Stomach (tissue), 9 donors: ENCODE measurements around the gene SMG1. TPM values are rescaled to one million over a fixed set of nuclear protein-coding genes. Genes with fewer than 3 reads are reported as not detected.

Source experiments
- DNase-seq, 2 donors: peaks; one replicate each; pipeline versions ENCODE4 v3.0.0 to v3.0.0-alpha.2; 2013 to 2019
- H3K27ac ChIP-seq, 5 donors: fragments of 200-600 bp in 4 of 5; sonication (generic) in 4 of 5; one replicate each; pipeline ENCODE4 v1.5.1; 2013 to 2019; ENCODE audit warnings: mild to moderate bottlenecking in 1 of 5, moderate library complexity in 1 of 5
- H3K27me3 ChIP-seq, 3 donors: fragments of 200-600 bp; sonication (generic); one replicate each; pipeline ENCODE4 v1.5.1; 2017 to 2019; ENCODE audit warnings: mixed run types in 1 of 3
- H3K36me3 ChIP-seq, 4 donors: fragments of 200-600 bp; sonication (generic); 1 replicate in 3 of 4; 2 replicates in 1 of 4; pipeline ENCODE4 v1.5.1; 2016 to 2019
- H3K4me1 ChIP-seq, 4 donors: fragments of 200-600 bp; sonication (generic); one replicate each; pipeline ENCODE4 v1.5.1; 2016 to 2019
- H3K4me3 ChIP-seq, 4 donors: fragments of 200-600 bp; sonication (generic) in 3 of 4; one replicate each; pipeline ENCODE4 v1.5.1; 2016 to 2019; ENCODE audit warnings: mild to moderate bottlenecking in 1 of 4
- H3K9me3 ChIP-seq, 4 donors: fragments of 200-600 bp; sonication (generic); one replicate each; pipeline ENCODE4 v1.5.1; 2016 to 2019
- EP300 ChIP-seq: sonication (generic); formaldehyde crosslinking; IDR thresholded peaks from one replicate; pipeline ENCODE4 v1.6.1; 2017; ENCODE audit warnings: antibody characterized with exemption
- POLR2A ChIP-seq, 4 donors: fragments of 450-650 bp; IDR thresholded peaks; one replicate each; pipeline ENCODE4 v1.6.1; 2016; ENCODE audit warnings: antibody characterized with exemption in 4 of 4, control low read depth in 2 of 4, mild to moderate bottlenecking in 1 of 4, moderate library complexity in 1 of 4
- POLR2AphosphoS5 ChIP-seq, 3 donors: sonication (generic); formaldehyde crosslinking; IDR thresholded peaks; one replicate each; pipeline ENCODE4 v1.6.1; 2016; ENCODE audit warnings: antibody characterized with exemption in 3 of 3
- WGBS, 5 donors: extraction: QIAGEN DNeasy Blood & Tissue Kit in 3 of 5; methylation state at CpG; one replicate each; pipeline versions ENCODE4 v1.1.5 to v1.1.7; 2013 to 2018; 5-methylcytosine and 5-hydroxymethylcytosine counted together
- intact Hi-C: fragments of 100-400 bp; cut with DNase I; formaldehyde crosslinking; loops from one replicate; pipeline ENCODE4 v1.15.1; 2023; ENCODE audit warnings: low total_unique reads
- polyA plus RNA-seq, 3 donors: library from polyadenylated mRNA; stranded (reverse); fragments of 200-250 nt; gene quantifications; one replicate each; pipeline ENCODE4 v1.2.3, GENCODE V29; 2013
- total RNA-seq, 5 donors: library from RNA; depleted of rRNA; stranded (reverse); fragments of >200 nt; gene quantifications; one replicate each; pipeline versions ENCODE4 v1.1.0 to v1.2.3, GENCODE V29; 2014 to 2016
- TF ChIP-seq, protein P1 (sequence below), 7 experiments: fragments of 450-650 bp in 4 of 7; fragments of 200-600 bp in 3 of 7; sonication (generic) in 3 of 7; IDR thresholded peaks; one replicate each; pipeline ENCODE4 v1.5.1; 2016 to 2019; ENCODE audit warnings: antibody characterized with exemption in 7 of 7, control low read depth in 2 of 7, mild to moderate bottlenecking in 1 of 7
- donor health status: healthy with polysubstance abuse.
- donor health status: Bipolar disorder and iron deficiency.
- donor health status: healthy.

Gene SMG1
- total and polyA plus RNA-seq, 8 donors, result 3.8 to 135 (median 61.0) TPM

DNA sequence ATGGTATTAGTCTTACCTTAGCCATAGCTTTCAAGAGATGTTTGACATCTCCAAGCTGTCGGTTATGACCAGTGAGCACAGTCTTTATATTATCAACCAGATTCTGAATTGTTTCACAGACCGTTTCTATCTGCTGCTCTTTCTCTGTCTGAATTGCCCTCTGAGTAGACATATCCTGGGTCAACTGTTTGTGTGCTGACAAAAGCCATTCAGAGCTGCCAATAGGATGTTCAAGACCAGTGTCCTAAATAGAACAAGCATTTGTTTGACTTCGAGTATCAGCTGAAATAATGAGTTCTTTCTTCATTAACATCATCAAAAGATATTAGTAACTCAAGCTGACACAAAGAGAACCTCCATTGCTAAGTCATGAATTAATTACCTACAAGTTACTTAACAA, 109.9 kb downstream of the SMG1 start:
- H3K9me3 ChIP-seq, result no peaks in the 10 kb centered on the region
- no peak overlapping the region for H3K4me3 ChIP-seq
- DNase-seq, result no peak
- H3K4me1 ChIP-seq, result peaks cover 0 to 8% (median 0%) of the 10 kb centered on the region in 4 donors
- peaks cover 33 to 91% (median 88%) of the 10 kb centered on the region in 4 donors for H3K36me3 ChIP-seq
- intact Hi-C loops, result no loop called here
- no peaks in the 10 kb centered on the region for H3K27me3 ChIP-seq
- no peak overlapping the region for H3K27ac ChIP-seq
- TF ChIP-seq, protein P1, sequence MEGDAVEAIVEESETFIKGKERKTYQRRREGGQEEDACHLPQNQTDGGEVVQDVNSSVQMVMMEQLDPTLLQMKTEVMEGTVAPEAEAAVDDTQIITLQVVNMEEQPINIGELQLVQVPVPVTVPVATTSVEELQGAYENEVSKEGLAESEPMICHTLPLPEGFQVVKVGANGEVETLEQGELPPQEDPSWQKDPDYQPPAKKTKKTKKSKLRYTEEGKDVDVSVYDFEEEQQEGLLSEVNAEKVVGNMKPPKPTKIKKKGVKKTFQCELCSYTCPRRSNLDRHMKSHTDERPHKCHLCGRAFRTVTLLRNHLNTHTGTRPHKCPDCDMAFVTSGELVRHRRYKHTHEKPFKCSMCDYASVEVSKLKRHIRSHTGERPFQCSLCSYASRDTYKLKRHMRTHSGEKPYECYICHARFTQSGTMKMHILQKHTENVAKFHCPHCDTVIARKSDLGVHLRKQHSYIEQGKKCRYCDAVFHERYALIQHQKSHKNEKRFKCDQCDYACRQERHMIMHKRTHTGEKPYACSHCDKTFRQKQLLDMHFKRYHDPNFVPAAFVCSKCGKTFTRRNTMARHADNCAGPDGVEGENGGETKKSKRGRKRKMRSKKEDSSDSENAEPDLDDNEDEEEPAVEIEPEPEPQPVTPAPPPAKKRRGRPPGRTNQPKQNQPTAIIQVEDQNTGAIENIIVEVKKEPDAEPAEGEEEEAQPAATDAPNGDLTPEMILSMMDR (IDR thresholded peaks at IDR 0.05), result no peak
- 73 to 86% (median 81%) methylated on average over 3 of the region's 3 CpGs for WGBS, 5 donors

DNA sequence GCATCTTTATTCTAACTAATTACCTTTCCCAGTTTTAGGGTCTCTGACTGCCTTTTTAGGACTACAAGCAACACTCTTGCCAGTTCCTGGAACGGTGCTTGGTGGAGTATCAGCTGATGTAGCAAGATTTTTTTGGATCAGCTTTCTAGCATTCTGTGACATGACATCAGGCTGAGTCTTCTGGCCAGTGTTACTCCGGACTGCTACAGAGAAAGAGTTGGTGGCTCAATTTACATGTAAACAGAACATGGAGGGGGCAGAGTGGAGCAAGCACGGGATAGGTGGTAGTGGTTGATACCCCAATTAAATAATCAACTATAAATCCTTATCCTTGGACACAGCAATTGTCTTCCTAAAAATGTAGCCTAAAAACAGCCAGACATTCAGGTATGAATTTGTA, 114.3 kb downstream of the SMG1 start:
- intact Hi-C loops, result no loop called here
- no peaks in the 10 kb centered on the region for H3K27me3 ChIP-seq
- H3K4me1 ChIP-seq, result no peaks in the 10 kb centered on the region
- H3K27ac ChIP-seq, result no peak overlapping the region
- 87 to 95% (median 94%) methylated on average over 3 of the region's 3 CpGs for WGBS, 5 donors
- no peak for DNase-seq
- no peaks in the 10 kb centered on the region for H3K9me3 ChIP-seq
- H3K36me3 ChIP-seq, result peaks cover 47 to 95% (median 94%) of the 10 kb centered on the region in 4 donors
- H3K4me3 ChIP-seq, result no peak overlapping the region
- no peak for TF ChIP-seq POLR2AphosphoS5 (IDR thresholded peaks at IDR 0.05)
- TF ChIP-seq POLR2A (IDR thresholded peaks at IDR 0.05), result no peak
- no peak for TF ChIP-seq EP300
- TF ChIP-seq, protein P1 (IDR thresholded peaks at IDR 0.05), result no peak

DNA sequence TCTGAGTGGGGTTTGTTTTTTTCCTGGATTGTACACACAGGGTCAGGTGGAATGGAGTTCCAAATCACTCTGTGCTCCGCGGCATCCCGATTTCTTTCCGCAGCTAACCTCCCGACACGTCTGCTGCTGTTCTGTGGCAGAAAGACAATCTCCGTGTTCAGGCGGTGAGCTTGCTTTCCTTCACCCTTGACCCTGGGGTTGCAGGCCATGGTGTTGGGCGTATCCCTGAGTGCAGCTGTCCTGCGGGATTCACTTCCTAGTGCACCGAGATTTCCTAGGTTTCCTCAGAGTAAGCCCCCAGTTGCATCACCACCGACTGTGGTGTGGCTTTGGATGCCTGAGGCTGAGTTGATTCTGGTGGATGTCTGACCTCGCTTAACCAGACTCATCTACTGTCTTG, 117.0 kb downstream of the SMG1 start:
- intact Hi-C loops, result no loop called here
- H3K9me3 ChIP-seq, result no peaks in the 10 kb centered on the region
- 90 to 97% (median 93%) methylated on average over 13 of the region's 13 CpGs for WGBS, 5 donors
- H3K27ac ChIP-seq, result no peak overlapping the region
- H3K4me3 ChIP-seq, result no peak overlapping the region
- H3K4me1 ChIP-seq, result peaks cover 0 to 10% (median 3%) of the 10 kb centered on the region in 4 donors
- no peak for TF ChIP-seq POLR2AphosphoS5 (IDR thresholded peaks at IDR 0.05)
- no peak for TF ChIP-seq EP300
- TF ChIP-seq, protein P1 (IDR thresholded peaks at IDR 0.05), result no peak
- no peak for TF ChIP-seq POLR2A (IDR thresholded peaks at IDR 0.05)
- no peak for DNase-seq
- no peaks in the 10 kb centered on the region for H3K27me3 ChIP-seq
- peaks cover 35 to 82% (median 72%) of the 10 kb centered on the region in 4 donors for H3K36me3 ChIP-seq

DNA sequence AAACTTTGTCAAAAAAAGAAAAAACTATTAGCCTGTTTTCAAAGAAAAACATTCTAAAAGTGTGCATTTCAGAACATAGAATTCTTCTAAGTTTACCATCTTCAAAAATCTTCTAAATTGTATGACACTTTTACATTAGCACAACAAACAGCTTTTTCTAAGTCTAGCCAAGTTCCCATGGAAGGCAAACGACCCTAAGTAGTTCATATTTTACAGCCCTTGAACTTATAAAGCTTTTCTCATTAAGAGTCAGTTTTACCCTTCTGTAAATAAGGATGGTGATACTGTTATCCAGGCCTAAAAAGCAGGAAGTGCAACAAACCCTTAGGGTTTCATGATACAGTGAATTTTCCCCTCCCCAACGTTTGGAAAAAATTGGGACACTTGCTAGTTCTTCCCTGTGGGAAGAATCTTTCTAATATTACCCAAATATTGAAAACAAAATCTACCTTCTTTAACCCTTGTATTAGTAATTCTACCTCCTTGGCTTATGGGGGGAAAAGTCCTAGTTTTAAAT, 120.9 kb downstream of the SMG1 start:
- Histone ChIP-seq H3K4me1 (peaks cover 4 to 35% (median 22%) of the 10 kb centered on the region in 4 donors), H3K9me3 (no peaks in the 10 kb centered on the region), H3K27me3 (no peaks in the 10 kb centered on the region), H3K4me3 (no peak overlapping the region), H3K27ac (peak overlapping the region in 3 of 5 donors; percentile 30 to 66 (median 46)), H3K36me3 (peaks cover 15 to 49% (median 38%) of the 10 kb centered on the region in 4 donors)
- intact Hi-C loops, result no loop called here
- TF ChIP-seq POLR2A (IDR thresholded peaks at IDR 0.05) (no peak), POLR2AphosphoS5 (IDR thresholded peaks at IDR 0.05) (no peak), EP300 (no peak)
- TF ChIP-seq, protein P1 (IDR thresholded peaks at IDR 0.05), result no peak
- no peak for DNase-seq
- WGBS, 5 donors, result 17 to 38% (median 23%) methylated on average over 2 of the region's 2 CpGs
